Measurements from ENCODE around the gene RRAGB. TPM values are rescaled to one million over a fixed set of nuclear protein-coding genes. Genes with fewer than 3 reads are reported as not detected.

RRAGB gene
- total RNA-seq, 4 donors from 2014 or later, result 17.2 to 24.9 (median 19.4) TPM

GRCh38 chrX:55777596-55777995, 60.0 kb downstream of the RRAGB start:
- Histone ChIP-seq H3K4me1 (no peaks in the 10 kb centered on the region), H3K4me3 (no peak overlapping the region), H3K36me3 (peaks cover 0 to 7% (median 3%) of the 10 kb centered on the region in 4 donors), H3K9me3 (no peaks in the 10 kb centered on the region), H3K27me3 (no peaks in the 10 kb centered on the region), H3K27ac (replicated peaks in 1 of 4) (no peak overlapping the region)
- DNase-seq (ENCODE audit: extremely low spot score), result no peak
- TF ChIP-seq POLR2AphosphoS5 (IDR thresholded peaks at IDR 0.05) (no peak), EP300 (IDR thresholded peaks at IDR 0.05) (no peak), POLR2A (IDR thresholded peaks at IDR 0.05; ENCODE audit: low read depth) (no peak)
- TF ChIP-seq, protein P1, sequence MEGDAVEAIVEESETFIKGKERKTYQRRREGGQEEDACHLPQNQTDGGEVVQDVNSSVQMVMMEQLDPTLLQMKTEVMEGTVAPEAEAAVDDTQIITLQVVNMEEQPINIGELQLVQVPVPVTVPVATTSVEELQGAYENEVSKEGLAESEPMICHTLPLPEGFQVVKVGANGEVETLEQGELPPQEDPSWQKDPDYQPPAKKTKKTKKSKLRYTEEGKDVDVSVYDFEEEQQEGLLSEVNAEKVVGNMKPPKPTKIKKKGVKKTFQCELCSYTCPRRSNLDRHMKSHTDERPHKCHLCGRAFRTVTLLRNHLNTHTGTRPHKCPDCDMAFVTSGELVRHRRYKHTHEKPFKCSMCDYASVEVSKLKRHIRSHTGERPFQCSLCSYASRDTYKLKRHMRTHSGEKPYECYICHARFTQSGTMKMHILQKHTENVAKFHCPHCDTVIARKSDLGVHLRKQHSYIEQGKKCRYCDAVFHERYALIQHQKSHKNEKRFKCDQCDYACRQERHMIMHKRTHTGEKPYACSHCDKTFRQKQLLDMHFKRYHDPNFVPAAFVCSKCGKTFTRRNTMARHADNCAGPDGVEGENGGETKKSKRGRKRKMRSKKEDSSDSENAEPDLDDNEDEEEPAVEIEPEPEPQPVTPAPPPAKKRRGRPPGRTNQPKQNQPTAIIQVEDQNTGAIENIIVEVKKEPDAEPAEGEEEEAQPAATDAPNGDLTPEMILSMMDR (IDR thresholded peaks at IDR 0.05), result no peak
- intact Hi-C loops (cut with DNase I), result no loop called here
- 90% methylated on average over 2 of the region's 2 CpGs for WGBS

GRCh38 chrX:55778322-55778721, 60.8 kb downstream of the RRAGB start:
- Histone ChIP-seq H3K27ac (replicated peaks in 1 of 4) (no peak overlapping the region), H3K9me3 (no peaks in the 10 kb centered on the region), H3K4me3 (no peak overlapping the region), H3K4me1 (no peaks in the 10 kb centered on the region), H3K36me3 (peaks cover 0 to 7% (median 3%) of the 10 kb centered on the region in 4 donors), H3K27me3 (no peaks in the 10 kb centered on the region)
- TF ChIP-seq, protein P1 (IDR thresholded peaks at IDR 0.05), result no peak
- TF ChIP-seq EP300 (IDR thresholded peaks at IDR 0.05) (no peak), POLR2A (IDR thresholded peaks at IDR 0.05; ENCODE audit: low read depth) (no peak), POLR2AphosphoS5 (IDR thresholded peaks at IDR 0.05) (no peak)
- intact Hi-C loops (cut with DNase I), result no loop called here
- DNase-seq (ENCODE audit: extremely low spot score), result no peak

DNA sequence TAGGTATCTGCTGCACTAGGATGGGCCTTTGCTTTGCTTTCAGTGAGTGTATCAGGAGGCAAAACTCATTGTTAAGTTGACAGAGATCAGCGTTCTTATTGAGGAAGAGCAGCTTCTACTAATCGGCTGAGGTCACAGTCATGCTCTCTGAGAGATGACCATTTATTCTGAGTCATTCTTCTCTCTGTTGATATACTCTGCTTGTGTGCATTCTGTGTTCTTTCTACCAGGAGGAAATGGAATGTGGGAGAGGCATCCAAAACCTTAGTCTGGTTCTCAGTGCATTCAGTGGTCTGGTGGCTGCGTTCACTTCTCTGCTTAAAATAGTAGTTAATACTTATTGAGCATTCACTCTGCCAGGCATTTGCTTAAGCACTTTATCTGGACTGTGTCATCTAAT, 66.2 kb downstream of the RRAGB start:
- TF ChIP-seq, protein P1 (IDR thresholded peaks at IDR 0.05), result no peak
- no peak for TF ChIP-seq POLR2AphosphoS5 (IDR thresholded peaks at IDR 0.05)
- TF ChIP-seq EP300 (IDR thresholded peaks at IDR 0.05), result no peak
- TF ChIP-seq POLR2A (IDR thresholded peaks at IDR 0.05; ENCODE audit: low read depth), result no peak
- Histone ChIP-seq H3K9me3 (no peaks in the 10 kb centered on the region), H3K27me3 (no peaks in the 10 kb centered on the region), H3K4me3 (no peak overlapping the region), H3K4me1 (no peaks in the 10 kb centered on the region), H3K27ac (replicated peaks in 1 of 4) (no peak overlapping the region), H3K36me3 (no peaks in the 10 kb centered on the region)
- intact Hi-C loops (cut with DNase I), result no loop called here
- no peak for DNase-seq (ENCODE audit: extremely low spot score)
- WGBS, result 76% methylated on average over 3 of the region's 3 CpGs

- DNase-seq (ENCODE audit: extremely low spot score), result no peak
- TF ChIP-seq, protein P1 (IDR thresholded peaks at IDR 0.05), result no peak
- no peak for TF ChIP-seq POLR2A (IDR thresholded peaks at IDR 0.05; ENCODE audit: low read depth)
- TF ChIP-seq POLR2AphosphoS5 (IDR thresholded peaks at IDR 0.05), result no peak
- TF ChIP-seq EP300 (IDR thresholded peaks at IDR 0.05), result no peak
- no peaks in the 10 kb centered on the region for H3K27me3 ChIP-seq
- intact Hi-C loops (cut with DNase I), result no loop called here
- H3K4me1 ChIP-seq, result no peaks in the 10 kb centered on the region
- no peaks in the 10 kb centered on the region for H3K9me3 ChIP-seq
- no peaks in the 10 kb centered on the region for H3K36me3 ChIP-seq
- H3K27ac ChIP-seq (replicated peaks in 1 of 4), result no peak overlapping the region
- no peak overlapping the region for H3K4me3 ChIP-seq
Observed at GRCh38 chrX:55787063-55787462, 69.5 kb downstream of the RRAGB start.

- TF ChIP-seq POLR2AphosphoS5 (IDR thresholded peaks at IDR 0.05) (no peak), EP300 (IDR thresholded peaks at IDR 0.05) (no peak), POLR2A (IDR thresholded peaks at IDR 0.05; ENCODE audit: low read depth) (no peak)
- TF ChIP-seq, protein P1 (IDR thresholded peaks at IDR 0.05), result no peak
- no peak overlapping the region for H3K27ac ChIP-seq (replicated peaks in 1 of 4)
- H3K4me1 ChIP-seq, result no peaks in the 10 kb centered on the region
- intact Hi-C loops (cut with DNase I), result no loop called here
- H3K27me3 ChIP-seq, result no peaks in the 10 kb centered on the region
- no peak overlapping the region for H3K4me3 ChIP-seq
- DNase-seq (ENCODE audit: extremely low spot score), result no peak
- no peaks in the 10 kb centered on the region for H3K36me3 ChIP-seq
- WGBS, result 57% methylated on average over 2 of the region's 2 CpGs
- no peaks in the 10 kb centered on the region for H3K9me3 ChIP-seq
Observed at GRCh38 chrX:55787727-55788126, 70.2 kb downstream of the RRAGB start.
